Stimulated activated effector memory CD8-positive, alpha-beta T cell treated with anti-CD3 and anti-CD28 coated beads, Interleukin-12 subunit alpha, Interleukin-12 subunit beta, amount 100 ng/mL, for 72 hours (primary cell): ENCODE results near the gene IFNE.
"Not testable (repeated sequence)": the region's sequence is repeated elsewhere in the genome, so short reads cannot be mapped to it uniquely, and the experiment has no call there.

Experiments used
- ATAC-seq: fragments of 150-1000 bp; cut with Tn5 transposase; 2 replicates; pipeline ENCODE4 v1.10.0; 2021
- DNase-seq, 2 donors: peaks; one replicate each; pipeline ENCODE4 v3.0.0; 2021 to 2022; ENCODE audit warnings: low spot score in 2 of 2
- H3K27ac Mint-ChIP-seq: one replicate; pipeline ENCODE4 v1.8.0; 2022; ENCODE audit warnings: mild to moderate bottlenecking, mixed read lengths
- H3K36me3 Mint-ChIP-seq: one replicate; pipeline ENCODE4 v1.8.0; 2022; ENCODE audit warnings: mild to moderate bottlenecking, mixed read lengths
- H3K4me1 Mint-ChIP-seq: one replicate; pipeline ENCODE4 v1.8.0; 2022; ENCODE audit warnings: mixed read lengths
- H3K4me3 Mint-ChIP-seq: one replicate; pipeline ENCODE4 v1.8.0; 2022; ENCODE audit warnings: mild to moderate bottlenecking, mixed read lengths
- H3K9me3 Mint-ChIP-seq: one replicate; pipeline ENCODE4 v1.8.0; 2022; ENCODE audit warnings: mixed read lengths

IFNE gene

GRCh38 chr9:21455320-21455719, 26.8 kb downstream of the IFNE start:
- ATAC-seq (peak; percentile 65), DNase-seq (no peak)
- H3K36me3 Mint-ChIP-seq, result no peaks in the 10 kb centered on the region
- H3K4me1 Mint-ChIP-seq, result no peaks in the 10 kb centered on the region
- no peaks in the 10 kb centered on the region for H3K9me3 Mint-ChIP-seq
- H3K4me3 Mint-ChIP-seq, result no peak overlapping the region
- H3K27ac Mint-ChIP-seq, result no peak overlapping the region

GRCh38 chr9:21454149-21454548, 28.0 kb downstream of the IFNE start:
- DNase-seq, result no peak

GRCh38 chr9:21452681-21453080, 29.4 kb downstream of the IFNE start:
- DNase-seq, result no peak
- no peaks in the 10 kb centered on the region for H3K4me1 Mint-ChIP-seq
- no peaks in the 10 kb centered on the region for H3K9me3 Mint-ChIP-seq
- no peak for ATAC-seq
- no peak overlapping the region for H3K4me3 Mint-ChIP-seq
- no peak overlapping the region for H3K27ac Mint-ChIP-seq
- H3K36me3 Mint-ChIP-seq, result no peaks in the 10 kb centered on the region

More at GRCh38 chr9:21454149-21454548, 28.0 kb downstream of the IFNE start:
- no peaks in the 10 kb centered on the region for H3K4me1 Mint-ChIP-seq
- H3K27ac Mint-ChIP-seq, result no peak overlapping the region
- H3K4me3 Mint-ChIP-seq, result no peak overlapping the region
- H3K36me3 Mint-ChIP-seq, result no peaks in the 10 kb centered on the region
- no peak for ATAC-seq
- H3K9me3 Mint-ChIP-seq, result no peaks in the 10 kb centered on the region

GRCh38 chr9:21450733-21451394, 31.2 kb downstream of the IFNE start:
- no peak overlapping the region for H3K4me3 Mint-ChIP-seq
- no peak for ATAC-seq
- H3K27ac Mint-ChIP-seq, result no peak overlapping the region
- no peak for DNase-seq
- H3K36me3 Mint-ChIP-seq, result no peaks in the 10 kb centered on the region
- H3K9me3 Mint-ChIP-seq, result no peaks in the 10 kb centered on the region
- no peaks in the 10 kb centered on the region for H3K4me1 Mint-ChIP-seq

- H3K4me1 Mint-ChIP-seq, H3K9me3 Mint-ChIP-seq, ATAC-seq, H3K27ac Mint-ChIP-seq, H3K4me3 Mint-ChIP-seq, DNase-seq, H3K36me3 Mint-ChIP-seq: not testable (repeated sequence)
Observed at GRCh38 chr9:21449312-21449711, 32.8 kb downstream of the IFNE start.

- Mint-ChIP-seq H3K36me3 (no peaks in the 10 kb centered on the region), H3K27ac (no peak overlapping the region), H3K4me3 (no peak overlapping the region), H3K9me3 (no peaks in the 10 kb centered on the region), H3K4me1 (peaks cover 10% of the 10 kb centered on the region)
- ATAC-seq (peak; percentile 40), DNase-seq (no peak)
Observed at GRCh38 chr9:21443849-21444625, 38.1 kb downstream of the IFNE start.

GRCh38 chr9:21440139-21440538, 42.0 kb downstream of the IFNE start, which contains the start of gene IFNA1:
IFNA1 (plus strand) TSS chr9:21440439; CDS start chr9:21440508, 69 bp downstream.
- DNase-seq, result no peak
- no peaks in the 10 kb centered on the region for H3K9me3 Mint-ChIP-seq
- peaks cover 10% of the 10 kb centered on the region for H3K4me1 Mint-ChIP-seq
- H3K27ac Mint-ChIP-seq, result no peak within 1 kb of the TSS
- H3K4me3 Mint-ChIP-seq, result no peak within 1 kb of the TSS
- no peaks in the 10 kb centered on the region for H3K36me3 Mint-ChIP-seq
- no peak for ATAC-seq

- H3K4me1 Mint-ChIP-seq, ATAC-seq, H3K9me3 Mint-ChIP-seq, H3K36me3 Mint-ChIP-seq, H3K4me3 Mint-ChIP-seq, DNase-seq, H3K27ac Mint-ChIP-seq: not testable (repeated sequence)
Observed at GRCh38 chr9:21435015-21435383, 47.1 kb downstream of the IFNE start.

- Mint-ChIP-seq H3K9me3 (no peaks in the 10 kb centered on the region), H3K36me3 (no peaks in the 10 kb centered on the region), H3K27ac (no peak overlapping the region), H3K4me3 (no peak overlapping the region), H3K4me1 (no peaks in the 10 kb centered on the region)
- peak in 1 of 2 donors; percentile 65 for DNase-seq
- ATAC-seq, result no peak
Observed at GRCh38 chr9:21434202-21435014, 47.7 kb downstream of the IFNE start.

- no peak overlapping the region for H3K27ac Mint-ChIP-seq
- H3K9me3 Mint-ChIP-seq, result no peaks in the 10 kb centered on the region
- H3K36me3 Mint-ChIP-seq, result no peaks in the 10 kb centered on the region
- no peak overlapping the region for H3K4me3 Mint-ChIP-seq
- no peaks in the 10 kb centered on the region for H3K4me1 Mint-ChIP-seq
- ATAC-seq, result no peak
- no peak for DNase-seq
Observed at GRCh38 chr9:21432672-21433425, 49.3 kb downstream of the IFNE start.
